Neural progenitor cell (in vitro differentiated cells): Measurements from ENCODE around the gene SLC9B1. TPM values are rescaled to one million over a fixed set of nuclear protein-coding genes. Genes with fewer than 3 reads are reported as not detected.

Experiments
- DNase-seq: peaks from one replicate; pipeline ENCODE4 v3.0.0-alpha.2; 2016; ENCODE audit warnings: low spot score
- H2AFZ ChIP-seq: fragments of 200-600 bp; sonication (generic); replicated peaks from 2 replicates; pipeline ENCODE4 v1.6.1; 2016; ENCODE audit warnings: antibody characterized with exemption
- H3F3A ChIP-seq: fragments of 200-600 bp; sonication (generic); 2 replicates; pipeline ENCODE4 v1.6.1; 2016; ENCODE audit warnings: antibody characterized with exemption, low read depth
- H3K27ac ChIP-seq: fragments of 200-600 bp; sonication (generic); 2 replicates; pipeline ENCODE4 v1.5.1; 2016; ENCODE audit warnings: mild to moderate bottlenecking
- H3K27me3 ChIP-seq: fragments of 200-600 bp; sonication (generic); 2 replicates; pipeline ENCODE4 v1.6.1; 2016; ENCODE audit warnings: mild to moderate bottlenecking, moderate library complexity
- H3K36me3 ChIP-seq: fragments of 200-600 bp; sonication (generic); 2 replicates; pipeline ENCODE4 v1.5.1; 2016
- H3K4me1 ChIP-seq: fragments of 200-600 bp; sonication (generic); 2 replicates; pipeline ENCODE4 v1.6.1; 2016; ENCODE audit warnings: mixed run types
- H3K4me2 ChIP-seq: fragments of 200-600 bp; sonication (generic); 2 replicates; pipeline ENCODE4 v1.6.1; 2016
- H3K4me3 ChIP-seq: fragments of 200-600 bp; sonication (generic); 2 replicates; pipeline ENCODE4 v1.5.1; 2016
- H3K79me2 ChIP-seq: fragments of 200-600 bp; sonication (generic); 2 replicates; pipeline ENCODE4 v1.6.1; 2016; ENCODE audit warnings: low read depth
- H3K9ac ChIP-seq: fragments of 200-600 bp; sonication (generic); 2 replicates; pipeline ENCODE4 v1.6.1; 2016
- H3K9me3 ChIP-seq: fragments of 200-600 bp; sonication (generic); 2 replicates; pipeline ENCODE4 v1.5.1; 2016; ENCODE audit warnings: low read depth
- H4K20me1 ChIP-seq: fragments of 200-600 bp; sonication (generic); 2 replicates; pipeline ENCODE4 v1.6.1; 2016; ENCODE audit warnings: low read depth
- H3K27ac Mint-ChIP-seq: 3 replicates; pipeline ENCODE4 v1.8.0; 2021; ENCODE audit warnings: mixed read lengths
- H3K27me3 Mint-ChIP-seq: 2 replicates; pipeline ENCODE4 v1.8.0; 2022; ENCODE audit warnings: low read depth, mild to moderate bottlenecking, inconsistent platforms, moderate library complexity, mixed read lengths; ENCODE audit not compliant: insufficient read depth
- H3K36me3 Mint-ChIP-seq: 3 replicates; pipeline ENCODE4 v1.8.0; 2021; ENCODE audit warnings: mixed read lengths
- H3K4me1 Mint-ChIP-seq: 3 replicates; pipeline ENCODE4 v1.8.0; 2021; ENCODE audit warnings: mixed read lengths
- H3K4me3 Mint-ChIP-seq: 3 replicates; pipeline ENCODE4 v1.8.0; 2021; ENCODE audit warnings: mild to moderate bottlenecking, moderate library complexity, mixed read lengths
- H3K9me3 Mint-ChIP-seq: 3 replicates; pipeline ENCODE4 v1.8.0; 2020; ENCODE audit warnings: mixed read lengths
- EZH2 ChIP-seq: fragments of 200-600 bp; sonication (generic); IDR thresholded peaks from 2 replicates; pipeline ENCODE4 v1.6.1; 2017; ENCODE audit warnings: antibody characterized with exemption, mild to moderate bottlenecking, moderate library complexity
- EZH2phosphoT487 ChIP-seq: fragments of 200-600 bp; sonication (generic); IDR thresholded peaks from 2 replicates; pipeline ENCODE4 v1.6.1; 2017; ENCODE audit warnings: antibody characterized with exemption
- total RNA-seq: library from RNA; depleted of rRNA; stranded (reverse); fragments of >200 nt; gene quantifications from 2 replicates; pipeline ENCODE4 v1.2.3, GENCODE V29; 2015; ENCODE audit warnings: low replicate concordance
- TF ChIP-seq, protein P1 (sequence below): fragments of 200-600 bp; sonication (generic); IDR thresholded peaks from 2 replicates; pipeline ENCODE4 v1.5.1; 2017; ENCODE audit warnings: antibody characterized with exemption, mild to moderate bottlenecking

SLC9B1 gene, protein sequence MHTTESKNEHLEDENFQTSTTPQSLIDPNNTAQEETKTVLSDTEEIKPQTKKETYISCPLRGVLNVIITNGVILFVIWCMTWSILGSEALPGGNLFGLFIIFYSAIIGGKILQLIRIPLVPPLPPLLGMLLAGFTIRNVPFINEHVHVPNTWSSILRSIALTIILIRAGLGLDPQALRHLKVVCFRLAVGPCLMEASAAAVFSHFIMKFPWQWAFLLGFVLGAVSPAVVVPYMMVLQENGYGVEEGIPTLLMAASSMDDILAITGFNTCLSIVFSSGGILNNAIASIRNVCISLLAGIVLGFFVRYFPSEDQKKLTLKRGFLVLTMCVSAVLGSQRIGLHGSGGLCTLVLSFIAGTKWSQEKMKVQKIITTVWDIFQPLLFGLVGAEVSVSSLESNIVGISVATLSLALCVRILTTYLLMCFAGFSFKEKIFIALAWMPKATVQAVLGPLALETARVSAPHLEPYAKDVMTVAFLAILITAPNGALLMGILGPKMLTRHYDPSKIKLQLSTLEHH
- total RNA-seq = not detected in 2 replicates

DNA sequence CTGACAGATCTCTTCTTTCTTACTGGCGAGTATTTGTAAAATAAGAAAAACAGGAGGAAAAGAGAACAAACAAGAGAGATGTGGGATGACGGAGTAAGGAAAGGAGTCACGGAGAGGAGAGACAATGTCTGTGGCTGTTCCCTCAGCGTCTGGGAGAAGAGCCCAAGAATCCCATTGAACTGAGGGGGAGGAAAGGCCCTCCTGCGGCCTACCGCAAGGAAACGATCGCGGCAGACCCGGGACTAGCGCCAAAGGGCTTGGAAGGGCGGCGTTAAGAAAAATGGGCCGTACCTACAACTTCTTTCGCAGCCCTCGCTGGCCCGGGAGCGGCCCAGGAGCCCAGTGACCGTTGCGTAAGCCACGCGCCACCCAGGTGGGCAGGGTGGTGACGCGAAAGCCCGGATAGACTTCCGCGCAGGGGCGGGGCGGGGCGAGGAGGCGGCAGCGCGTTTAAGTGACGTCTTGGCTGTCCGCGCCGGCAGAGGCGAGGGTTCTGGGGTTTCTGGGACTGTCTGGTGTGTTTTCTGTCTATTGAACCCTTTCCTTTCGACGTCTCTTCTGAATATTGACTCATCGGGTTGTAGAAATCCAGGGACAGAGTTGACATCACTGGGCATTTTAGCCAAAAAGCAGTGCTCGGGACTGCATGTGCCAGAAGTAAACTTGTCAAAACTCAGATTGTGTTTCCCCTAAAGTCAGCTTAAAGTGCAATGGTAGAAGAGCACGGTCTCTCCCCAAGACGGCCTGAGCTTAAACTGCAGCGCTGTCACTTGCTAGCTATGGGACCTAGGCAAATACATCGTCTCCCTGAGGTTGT, at the start of gene SLC9B1:
TSS of gene SLC9B1 (minus strand) at position 398 of the 817 bp plus-strand sequence. CDS start 27,994 bp downstream, outside the sequence.
- Histone ChIP-seq H2AFZ (no peak within 1 kb of the TSS), H3K4me2 (no peak within 1 kb of the TSS)
- H3K27ac Mint-ChIP-seq = no peak within 1 kb of the TSS

DNA sequence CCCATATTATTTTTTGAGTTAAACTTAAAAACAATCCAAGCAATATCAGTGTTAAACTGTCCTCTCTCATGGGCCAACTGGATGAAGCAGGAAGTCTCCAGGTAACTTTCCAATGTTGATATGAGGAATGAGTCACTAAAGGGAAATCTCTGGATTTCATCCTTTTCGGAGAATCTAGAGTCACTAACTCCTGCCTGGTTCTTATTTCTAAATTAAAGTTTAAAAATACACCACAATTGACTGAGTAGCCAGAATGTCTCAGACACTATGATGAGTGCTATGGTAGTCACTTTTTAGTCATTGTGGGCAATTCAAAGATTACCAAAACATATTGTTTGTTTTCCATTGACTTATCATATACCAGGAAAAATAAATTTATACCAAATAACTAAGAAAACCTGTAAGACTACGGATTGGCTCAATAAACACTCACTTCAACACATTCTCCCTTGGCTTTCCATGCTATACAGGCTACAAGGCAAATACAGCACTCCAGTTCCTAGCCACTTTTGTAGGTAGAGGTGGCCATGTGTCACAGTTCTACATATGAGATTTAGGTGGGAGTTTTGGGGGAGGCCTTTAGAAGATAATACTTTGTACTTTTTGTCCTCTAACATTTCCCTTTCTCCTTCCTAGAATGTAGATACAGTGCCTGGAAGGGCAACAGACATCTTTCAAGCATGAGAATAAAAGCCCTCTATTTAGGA, 48.5 kb upstream of the SLC9B1 start:
- DNase-seq = no peak
- Mint-ChIP-seq H3K27me3 (no peaks in the 10 kb centered on the region), H3K36me3 (no peaks in the 10 kb centered on the region), H3K4me3 (no peak overlapping the region), H3K27ac (no peak overlapping the region), H3K9me3 (peaks cover 2% of the 10 kb centered on the region), H3K4me1 (no peaks in the 10 kb centered on the region)
- no peaks in the 10 kb centered on the region for H3K4me1 ChIP-seq
- no peaks in the 10 kb centered on the region for H4K20me1 ChIP-seq
- no peak overlapping the region for H3K27ac ChIP-seq
- no peaks in the 10 kb centered on the region for H3K36me3 ChIP-seq
- H3K4me3 ChIP-seq = no peak overlapping the region
- H3K27me3 ChIP-seq = no peaks in the 10 kb centered on the region
- H3K79me2 ChIP-seq = no peaks in the 10 kb centered on the region
- no peak overlapping the region for H3K4me2 ChIP-seq
- TF ChIP-seq EZH2 (no peak), EZH2phosphoT487 (no peak)
- TF ChIP-seq, protein P1, sequence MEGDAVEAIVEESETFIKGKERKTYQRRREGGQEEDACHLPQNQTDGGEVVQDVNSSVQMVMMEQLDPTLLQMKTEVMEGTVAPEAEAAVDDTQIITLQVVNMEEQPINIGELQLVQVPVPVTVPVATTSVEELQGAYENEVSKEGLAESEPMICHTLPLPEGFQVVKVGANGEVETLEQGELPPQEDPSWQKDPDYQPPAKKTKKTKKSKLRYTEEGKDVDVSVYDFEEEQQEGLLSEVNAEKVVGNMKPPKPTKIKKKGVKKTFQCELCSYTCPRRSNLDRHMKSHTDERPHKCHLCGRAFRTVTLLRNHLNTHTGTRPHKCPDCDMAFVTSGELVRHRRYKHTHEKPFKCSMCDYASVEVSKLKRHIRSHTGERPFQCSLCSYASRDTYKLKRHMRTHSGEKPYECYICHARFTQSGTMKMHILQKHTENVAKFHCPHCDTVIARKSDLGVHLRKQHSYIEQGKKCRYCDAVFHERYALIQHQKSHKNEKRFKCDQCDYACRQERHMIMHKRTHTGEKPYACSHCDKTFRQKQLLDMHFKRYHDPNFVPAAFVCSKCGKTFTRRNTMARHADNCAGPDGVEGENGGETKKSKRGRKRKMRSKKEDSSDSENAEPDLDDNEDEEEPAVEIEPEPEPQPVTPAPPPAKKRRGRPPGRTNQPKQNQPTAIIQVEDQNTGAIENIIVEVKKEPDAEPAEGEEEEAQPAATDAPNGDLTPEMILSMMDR = no peak
- H3F3A ChIP-seq = no peaks in the 10 kb centered on the region
- no peak overlapping the region for H2AFZ ChIP-seq
- H3K9me3 ChIP-seq = no peaks in the 10 kb centered on the region
- no peak overlapping the region for H3K9ac ChIP-seq

More for the DNA sequence above, at the start of gene SLC9B1:
- Mint-ChIP-seq H3K27me3 (no peaks in the 10 kb centered on the region), H3K4me1 (no peaks in the 10 kb centered on the region), H3K4me3 (no peak within 1 kb of the TSS), H3K9me3 (peaks cover 4% of the 10 kb centered on the region), H3K36me3 (no peaks in the 10 kb centered on the region)
- H3K27me3 ChIP-seq = no peaks in the 10 kb centered on the region
- H3K79me2 ChIP-seq = no peaks in the 10 kb centered on the region
- no peak within 1 kb of the TSS for H3K27ac ChIP-seq
- DNase-seq = no peak
- H3K36me3 ChIP-seq = no peaks in the 10 kb centered on the region
- no peaks in the 10 kb centered on the region for H4K20me1 ChIP-seq
- no peaks in the 10 kb centered on the region for H3K4me1 ChIP-seq
- H3K9ac ChIP-seq = no peak within 1 kb of the TSS
- no peak within 1 kb of the TSS for H3K4me3 ChIP-seq
- TF ChIP-seq EZH2phosphoT487 (no peak), EZH2 (no peak)
- TF ChIP-seq, protein P1 = no peak
- no peaks in the 10 kb centered on the region for H3K9me3 ChIP-seq
- no peaks in the 10 kb centered on the region for H3F3A ChIP-seq

DNA sequence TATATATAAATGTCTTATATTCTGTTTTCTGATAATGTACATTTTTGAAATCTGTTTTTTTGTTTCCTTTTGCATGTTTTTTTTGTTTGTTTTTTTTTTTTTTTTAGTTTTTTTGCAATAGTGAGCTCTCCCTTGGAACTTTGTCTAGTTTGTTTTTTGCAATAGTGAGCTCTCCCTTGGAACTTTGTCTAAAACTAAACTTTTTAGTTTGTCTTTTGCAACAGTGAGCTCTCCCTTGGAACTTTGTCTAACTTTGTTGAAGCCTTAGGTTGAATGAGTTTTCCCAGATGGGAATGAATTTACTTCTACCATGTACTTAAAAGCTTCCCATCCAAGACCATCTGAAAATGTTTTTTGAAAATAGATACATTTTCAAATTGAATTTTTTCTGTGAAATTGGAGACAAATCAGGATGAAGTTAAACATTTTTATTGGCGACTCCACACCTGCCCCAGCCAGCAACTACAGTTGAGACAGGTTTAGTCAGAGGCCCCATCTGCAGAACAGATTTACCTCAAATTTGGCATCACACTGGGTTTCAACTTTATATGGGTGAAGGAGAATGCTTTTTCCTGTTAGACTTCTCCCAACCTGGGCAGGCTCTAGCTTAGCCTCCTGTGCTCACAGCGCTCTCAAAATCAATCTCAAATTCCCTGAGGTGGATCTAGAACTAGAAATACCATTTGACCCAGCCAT, 41.1 kb upstream of the SLC9B1 start:
- no peak overlapping the region for H2AFZ ChIP-seq
- H3K4me2 ChIP-seq = no peak overlapping the region
- TF ChIP-seq EZH2 (no peak), EZH2phosphoT487 (no peak)
- TF ChIP-seq, protein P1 = no peak
- H3K79me2 ChIP-seq = no peaks in the 10 kb centered on the region
- no peaks in the 10 kb centered on the region for H3K36me3 ChIP-seq
- no peaks in the 10 kb centered on the region for H3F3A ChIP-seq
- no peak overlapping the region for H3K4me3 ChIP-seq
- no peaks in the 10 kb centered on the region for H3K9me3 ChIP-seq
- Mint-ChIP-seq H3K9me3 (no peaks in the 10 kb centered on the region), H3K4me3 (no peak overlapping the region), H3K27ac (no peak overlapping the region), H3K36me3 (no peaks in the 10 kb centered on the region), H3K27me3 (no peaks in the 10 kb centered on the region), H3K4me1 (no peaks in the 10 kb centered on the region)
- no peak overlapping the region for H3K9ac ChIP-seq
- no peaks in the 10 kb centered on the region for H3K4me1 ChIP-seq
- DNase-seq = no peak
- no peak overlapping the region for H3K27ac ChIP-seq
- no peaks in the 10 kb centered on the region for H3K27me3 ChIP-seq
- H4K20me1 ChIP-seq = no peaks in the 10 kb centered on the region
